ENCODE data around the gene TMEM72. TPM values are rescaled to one million over a fixed set of nuclear protein-coding genes. Genes with fewer than 3 reads are reported as not detected.

TMEM72 gene
- total and polyA plus RNA-seq, 2 of the 13 experiments (the other 11 are each of a cell fraction or from before 2014, with no cell fraction given) = 0.04 TPM; not detected in 1

DNA sequence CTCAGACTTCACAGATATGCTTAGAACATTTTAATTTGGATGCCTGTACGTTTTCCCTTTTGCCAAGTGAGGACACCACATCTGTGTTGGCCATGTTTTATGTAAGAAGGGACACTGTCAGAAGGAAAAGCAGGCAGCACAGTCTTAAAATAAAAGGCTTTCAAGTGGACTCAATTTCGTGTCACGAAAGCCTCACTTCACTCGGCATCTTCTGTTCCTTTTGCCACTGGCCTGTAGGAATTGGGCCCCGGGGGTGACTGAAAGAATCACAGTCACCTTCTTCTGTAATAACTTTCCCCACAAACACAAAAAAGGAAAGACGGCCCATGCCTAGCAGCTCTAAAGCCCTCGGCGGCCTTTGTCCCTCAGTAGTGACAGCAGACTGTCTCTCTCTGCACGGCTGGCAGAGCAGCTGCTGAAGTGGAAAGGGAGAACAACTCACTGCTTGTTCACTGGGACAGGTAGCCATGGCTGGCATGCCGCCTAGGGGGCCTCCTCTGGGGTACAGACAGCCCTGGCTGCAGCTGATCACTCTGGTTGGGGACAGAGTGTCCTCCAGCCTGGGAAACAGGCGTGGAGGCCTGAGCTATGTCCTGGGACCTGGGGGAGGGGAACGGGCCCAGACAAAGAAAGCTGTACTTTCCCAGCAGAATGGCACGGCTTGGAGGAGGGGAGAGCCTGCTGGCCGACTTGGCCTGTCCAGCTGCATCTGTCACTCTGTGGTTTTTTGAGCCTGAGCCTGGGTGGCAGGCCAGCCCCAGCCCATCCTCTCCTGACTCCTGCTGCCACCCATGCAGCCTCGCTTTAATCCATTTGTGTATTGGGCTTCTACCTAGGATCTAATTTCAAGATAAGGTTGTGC is 52.9 kb downstream of the TMEM72 start (continued):
- no peak for TF ChIP-seq ETV6 (CRISPR knock-in tag; conservative IDR thresholded peaks at IDR 0.05)
- TF ChIP-seq ZFP37 (CRISPR knock-in tag; IDR thresholded peaks at IDR 0.05; ENCODE audit: borderline replicate concordance) = 0 out of 2 replicates have a peak, but pooled peaks have one; percentile 54
- TF ChIP-seq HNRNPLL (IDR thresholded peaks at IDR 0.05; ENCODE audit: low read depth, low read length, poor library complexity, severe bottlenecking) = peak; percentile 43
- no peak; the same call in 1 of the 2 replicates for TF ChIP-seq STAG1 (CRISPR knock-in tag; IDR thresholded peaks at IDR 0.05)
- TF ChIP-seq ZNF547 (CRISPR knock-in tag; IDR thresholded peaks at IDR 0.05) = no peak
- peak; percentile 72 for TF ChIP-seq RXRB (CRISPR knock-in tag; IDR thresholded peaks at IDR 0.05; ENCODE audit: borderline replicate concordance)
- 0 out of 2 replicates have a peak, but pooled peaks have one; percentile 56 for TF ChIP-seq MLX (CRISPR knock-in tag; IDR thresholded peaks at IDR 0.05)
- TF ChIP-seq ESRRA (CRISPR knock-in tag; IDR thresholded peaks at IDR 0.05; ENCODE audit: low read depth) = no peak
- peak; percentile 37; the same call in 1 of the 2 replicates for TF ChIP-seq NFKB2 (CRISPR knock-in tag; IDR thresholded peaks at IDR 0.05; ENCODE audit: borderline replicate concordance)
- TF ChIP-seq, protein P1, sequence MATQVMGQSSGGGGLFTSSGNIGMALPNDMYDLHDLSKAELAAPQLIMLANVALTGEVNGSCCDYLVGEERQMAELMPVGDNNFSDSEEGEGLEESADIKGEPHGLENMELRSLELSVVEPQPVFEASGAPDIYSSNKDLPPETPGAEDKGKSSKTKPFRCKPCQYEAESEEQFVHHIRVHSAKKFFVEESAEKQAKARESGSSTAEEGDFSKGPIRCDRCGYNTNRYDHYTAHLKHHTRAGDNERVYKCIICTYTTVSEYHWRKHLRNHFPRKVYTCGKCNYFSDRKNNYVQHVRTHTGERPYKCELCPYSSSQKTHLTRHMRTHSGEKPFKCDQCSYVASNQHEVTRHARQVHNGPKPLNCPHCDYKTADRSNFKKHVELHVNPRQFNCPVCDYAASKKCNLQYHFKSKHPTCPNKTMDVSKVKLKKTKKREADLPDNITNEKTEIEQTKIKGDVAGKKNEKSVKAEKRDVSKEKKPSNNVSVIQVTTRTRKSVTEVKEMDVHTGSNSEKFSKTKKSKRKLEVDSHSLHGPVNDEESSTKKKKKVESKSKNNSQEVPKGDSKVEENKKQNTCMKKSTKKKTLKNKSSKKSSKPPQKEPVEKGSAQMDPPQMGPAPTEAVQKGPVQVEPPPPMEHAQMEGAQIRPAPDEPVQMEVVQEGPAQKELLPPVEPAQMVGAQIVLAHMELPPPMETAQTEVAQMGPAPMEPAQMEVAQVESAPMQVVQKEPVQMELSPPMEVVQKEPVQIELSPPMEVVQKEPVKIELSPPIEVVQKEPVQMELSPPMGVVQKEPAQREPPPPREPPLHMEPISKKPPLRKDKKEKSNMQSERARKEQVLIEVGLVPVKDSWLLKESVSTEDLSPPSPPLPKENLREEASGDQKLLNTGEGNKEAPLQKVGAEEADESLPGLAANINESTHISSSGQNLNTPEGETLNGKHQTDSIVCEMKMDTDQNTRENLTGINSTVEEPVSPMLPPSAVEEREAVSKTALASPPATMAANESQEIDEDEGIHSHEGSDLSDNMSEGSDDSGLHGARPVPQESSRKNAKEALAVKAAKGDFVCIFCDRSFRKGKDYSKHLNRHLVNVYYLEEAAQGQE (IDR thresholded peaks at IDR 0.05; ENCODE audit: borderline replicate concordance in 1 of 2, low read depth in 1 of 2, low read length in 2 of 2) = no peak
- no peak for TF ChIP-seq GABPA (IDR thresholded peaks at IDR 0.05; ENCODE audit: low read depth, low read length)
- TF ChIP-seq GABPA (CRISPR knock-in tag; IDR thresholded peaks at IDR 0.05; ENCODE audit: low read depth) = no peak
- no peak for TF ChIP-seq ZNF224 (CRISPR knock-in tag; IDR thresholded peaks at IDR 0.05)
- TF ChIP-seq EED (CRISPR knock-in tag; IDR thresholded peaks at IDR 0.05) = no peak
- TF ChIP-seq EP300 (IDR thresholded peaks at IDR 0.05; ENCODE audit: low read depth in 2 of 2, low read length in 2 of 2) = peak in 1 of 2 experiments; percentile 42; a peak in 1 of 4 replicates
- TF ChIP-seq EP300 (CRISPR knock-in tag; IDR thresholded peaks at IDR 0.05; ENCODE audit: borderline replicate concordance) = peak; percentile 73
- TF ChIP-seq, protein P2, sequence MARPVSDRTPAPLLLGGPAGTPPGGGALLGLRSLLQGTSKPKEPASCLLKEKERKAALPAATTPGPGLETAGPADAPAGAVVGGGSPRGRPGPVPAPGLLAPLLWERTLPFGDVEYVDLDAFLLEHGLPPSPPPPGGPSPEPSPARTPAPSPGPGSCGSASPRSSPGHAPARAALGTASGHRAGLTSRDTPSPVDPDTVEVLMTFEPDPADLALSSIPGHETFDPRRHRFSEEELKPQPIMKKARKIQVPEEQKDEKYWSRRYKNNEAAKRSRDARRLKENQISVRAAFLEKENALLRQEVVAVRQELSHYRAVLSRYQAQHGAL (CRISPR knock-in tag; IDR thresholded peaks at IDR 0.05; ENCODE audit: not compliant biosample characterization) = no peak
- TF ChIP-seq JUN (CRISPR knock-in tag; IDR thresholded peaks at IDR 0.05) = no peak
- TF ChIP-seq HDAC2 (CRISPR knock-in tag; IDR thresholded peaks at IDR 0.05) = peak; percentile 79
- no peak for TF ChIP-seq ZNF558 (CRISPR knock-in tag; IDR thresholded peaks at IDR 0.05; ENCODE audit: borderline replicate concordance)
- TF ChIP-seq PCBP2 (optimal IDR thresholded peaks at IDR 0.05; ENCODE audit: low read depth, low read length, poor library complexity, severe bottlenecking) = no peak
- TF ChIP-seq KMT2A (CRISPR knock-in tag; IDR thresholded peaks at IDR 0.05) = peak; percentile 62; the same call in 1 of the 2 replicates
- TF ChIP-seq ATF1 (CRISPR knock-in tag; IDR thresholded peaks at IDR 0.05) = no peak
- 0 out of 2 replicates have a peak, but pooled peaks have one; percentile 24 for TF ChIP-seq ZKSCAN8 (CRISPR knock-in tag; IDR thresholded peaks at IDR 0.05; ENCODE audit: borderline replicate concordance)
- TF ChIP-seq HNRNPH1 (optimal IDR thresholded peaks at IDR 0.05; ENCODE audit: low read depth, low read length) = peak; percentile 41
- no peak for TF ChIP-seq ZSCAN29 (CRISPR knock-in tag; conservative IDR thresholded peaks at IDR 0.05)
